ENCODE results near the gene LAMA4.

LAMA4 gene

DNA sequence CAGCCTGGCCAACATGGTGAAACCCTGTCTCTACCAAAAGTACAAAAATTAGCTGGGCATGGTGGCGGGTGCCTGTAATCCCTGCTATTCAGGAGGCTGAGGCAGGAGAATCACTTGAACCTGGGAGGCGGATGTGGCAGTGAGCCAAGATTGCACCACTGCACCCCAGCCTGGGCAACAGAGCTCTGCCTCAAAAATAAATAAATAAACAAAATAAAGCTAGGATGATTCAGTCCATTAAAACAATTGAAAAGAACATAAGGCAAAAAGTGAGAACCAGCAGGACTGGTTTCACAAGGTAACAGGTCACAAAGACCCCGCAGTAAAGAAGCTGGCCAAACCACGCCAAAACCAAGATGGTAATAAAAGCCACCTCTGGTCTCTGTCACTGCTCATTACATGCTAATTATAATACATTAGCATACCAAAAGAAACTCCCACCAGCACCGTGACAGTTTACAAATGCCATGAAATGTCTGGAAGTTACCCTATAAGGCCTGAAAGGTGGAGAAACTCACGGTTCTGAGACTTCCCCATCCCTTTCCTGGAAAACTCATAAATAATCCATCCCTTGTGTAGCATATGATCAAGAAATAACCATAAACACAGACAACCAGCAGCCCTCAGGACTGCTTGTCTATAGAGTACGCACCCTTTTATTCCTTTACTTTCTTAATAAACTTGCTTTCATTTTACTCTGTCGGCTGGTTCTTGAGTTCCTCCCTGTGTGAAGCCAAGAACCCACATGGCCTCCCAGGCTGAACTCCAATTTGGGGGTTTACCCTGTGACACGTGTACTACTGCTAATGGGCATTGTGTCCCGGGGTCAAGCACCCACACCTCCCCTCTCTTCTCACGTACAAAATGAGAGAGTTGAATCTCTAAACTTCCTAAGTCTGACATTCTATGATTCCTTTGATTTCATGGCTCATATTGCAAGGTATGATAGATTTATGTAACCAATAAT lies 10.2 kb downstream of the LAMA4 start:
- no peak overlapping the region for H3K4me3 ChIP-seq (ENCODE audit: control insufficient read depth, low read depth, low read length)
- no peak for DNase-seq (ENCODE audit: low read depth)
- no peak for TF ChIP-seq CTCF (conservative IDR thresholded peaks at IDR 0.05; ENCODE audit: control insufficient read depth, insufficient read depth, low read depth, low read length)

DNA sequence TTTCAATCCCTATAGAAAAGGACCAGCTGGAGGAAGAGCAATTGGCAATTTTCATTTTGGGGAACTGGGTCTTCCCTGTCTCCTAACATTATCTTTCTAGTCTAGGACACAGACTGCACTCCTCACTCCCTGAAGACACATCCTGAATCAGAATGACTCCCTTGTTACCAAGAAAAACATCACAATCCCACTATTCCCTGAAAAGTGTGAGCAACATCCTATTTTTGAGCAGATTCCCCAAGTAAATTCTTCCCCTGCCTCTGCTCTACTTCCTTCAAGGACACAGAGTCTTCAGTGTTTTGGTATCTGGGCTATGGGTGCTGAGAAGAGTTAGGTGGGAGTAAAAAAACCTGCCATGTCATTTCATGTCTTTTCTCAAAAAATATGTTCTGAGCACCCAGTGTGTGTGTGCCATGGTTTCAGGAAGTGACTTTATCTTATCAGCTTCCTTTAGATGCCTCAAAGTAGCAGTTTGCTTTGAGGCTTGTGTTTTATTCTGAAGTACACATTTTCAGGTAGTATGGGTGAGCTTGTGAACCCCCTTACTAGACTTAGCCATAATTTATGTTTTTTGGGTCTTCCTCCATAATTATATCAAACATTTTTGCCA lies 12.4 kb downstream of the LAMA4 start:
- no peak for TF ChIP-seq CTCF (conservative IDR thresholded peaks at IDR 0.05; ENCODE audit: control insufficient read depth, insufficient read depth, low read depth, low read length)

GRCh38 chr6:112237595-112237994 lies 16.8 kb downstream of the LAMA4 start:
- H3K4me3 ChIP-seq (ENCODE audit: control insufficient read depth, low read depth, low read length), result no peak overlapping the region
- DNase-seq (ENCODE audit: low read depth), result peak; percentile 100
- TF ChIP-seq CTCF (conservative IDR thresholded peaks at IDR 0.05; ENCODE audit: control insufficient read depth, insufficient read depth, low read depth, low read length), result no peak

More for the DNA sequence above, 12.4 kb downstream of the LAMA4 start:
- no peak overlapping the region for H3K4me3 ChIP-seq (ENCODE audit: control insufficient read depth, low read depth, low read length)
- peak; percentile 57 for DNase-seq (ENCODE audit: low read depth)

DNA sequence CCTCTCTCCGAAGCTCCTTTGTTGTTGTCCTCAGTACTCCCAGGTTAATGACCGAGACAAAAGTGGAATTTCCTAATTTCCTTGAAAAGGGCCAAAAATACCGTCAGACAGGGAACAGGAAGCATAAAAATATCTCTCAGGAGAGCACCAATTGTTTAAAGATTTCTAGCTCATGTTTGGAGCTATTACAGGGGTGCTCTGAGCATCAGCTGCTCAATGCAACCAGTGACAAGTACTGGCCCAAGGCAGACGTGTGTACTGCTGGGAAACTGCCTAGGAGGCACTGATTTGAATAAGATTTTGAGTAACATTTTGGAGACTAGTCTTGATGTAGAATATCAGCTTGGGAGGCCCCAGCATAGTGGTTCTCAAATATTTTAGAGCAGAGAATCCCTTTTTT lies 17.3 kb downstream of the LAMA4 start:
- H3K4me3 ChIP-seq (ENCODE audit: control insufficient read depth, low read depth, low read length), result no peak overlapping the region
- peak; percentile 52 for DNase-seq (ENCODE audit: low read depth)
- TF ChIP-seq CTCF (conservative IDR thresholded peaks at IDR 0.05; ENCODE audit: control insufficient read depth, insufficient read depth, low read depth, low read length), result no peak

GRCh38 chr6:112235956-112236355 lies 18.4 kb downstream of the LAMA4 start:
- no peak for TF ChIP-seq CTCF (conservative IDR thresholded peaks at IDR 0.05; ENCODE audit: control insufficient read depth, insufficient read depth, low read depth, low read length)
- H3K4me3 ChIP-seq (ENCODE audit: control insufficient read depth, low read depth, low read length), result no peak overlapping the region
- DNase-seq (ENCODE audit: low read depth), result peak; percentile 99

- peak; percentile 72 for DNase-seq (ENCODE audit: low read depth)
- TF ChIP-seq CTCF (conservative IDR thresholded peaks at IDR 0.05; ENCODE audit: control insufficient read depth, insufficient read depth, low read depth, low read length), result no peak
- H3K4me3 ChIP-seq (ENCODE audit: control insufficient read depth, low read depth, low read length), result no peak overlapping the region
Observed at GRCh38 chr6:112234601-112235000, 19.8 kb downstream of the LAMA4 start.

All from fibroblast of mammary gland (primary cell).